GM12872 (cell line): ENCODE data around the gene TGDS.
A peak's percentile ranks its signal among the peaks of the same experiment; 100 is the strongest.

Experiments
- CTCF ChIP-seq: IDR thresholded peaks from 3 replicates; pipeline ENCODE4 v1.5.1; 2011; ENCODE audit warnings: low read depth, mild to moderate bottlenecking, low read length, moderate library complexity; ENCODE audit not compliant: insufficient read depth

TGDS gene

GRCh38 chr13:94623316-94623715 lies 27.4 kb upstream of the TGDS start:
- no peak for TF ChIP-seq CTCF

GRCh38 chr13:94622344-94622743 lies 26.4 kb upstream of the TGDS start:
- TF ChIP-seq CTCF = no peak

- TF ChIP-seq CTCF = peak; percentile 74
Observed at GRCh38 chr13:94620286-94620896, 24.4 kb upstream of the TGDS start.

GRCh38 chr13:94617389-94618000 lies 21.5 kb upstream of the TGDS start:
- TF ChIP-seq CTCF = peak; percentile 46; the same call in 1 of the 3 replicates

GRCh38 chr13:94613051-94613450 lies 17.1 kb upstream of the TGDS start:
- no peak for TF ChIP-seq CTCF

GRCh38 chr13:94612050-94612449 lies 16.1 kb upstream of the TGDS start:
- no peak for TF ChIP-seq CTCF

GRCh38 chr13:94610475-94610874 lies 14.5 kb upstream of the TGDS start:
- TF ChIP-seq CTCF = no peak

GRCh38 chr13:94609196-94609595 lies 13.2 kb upstream of the TGDS start:
- TF ChIP-seq CTCF = no peak
